ENCODE results near the gene PPP1R16B. TPM values are rescaled to one million over a fixed set of nuclear protein-coding genes. Genes with fewer than 3 reads are reported as not detected.

The PPP1R16B gene
- total RNA-seq, 5 donors from 2014 or later (not counting 1 experiment from before 2014, with no cell fraction given): 32.0 to 58.5 (median 50.2) TPM

DNA sequence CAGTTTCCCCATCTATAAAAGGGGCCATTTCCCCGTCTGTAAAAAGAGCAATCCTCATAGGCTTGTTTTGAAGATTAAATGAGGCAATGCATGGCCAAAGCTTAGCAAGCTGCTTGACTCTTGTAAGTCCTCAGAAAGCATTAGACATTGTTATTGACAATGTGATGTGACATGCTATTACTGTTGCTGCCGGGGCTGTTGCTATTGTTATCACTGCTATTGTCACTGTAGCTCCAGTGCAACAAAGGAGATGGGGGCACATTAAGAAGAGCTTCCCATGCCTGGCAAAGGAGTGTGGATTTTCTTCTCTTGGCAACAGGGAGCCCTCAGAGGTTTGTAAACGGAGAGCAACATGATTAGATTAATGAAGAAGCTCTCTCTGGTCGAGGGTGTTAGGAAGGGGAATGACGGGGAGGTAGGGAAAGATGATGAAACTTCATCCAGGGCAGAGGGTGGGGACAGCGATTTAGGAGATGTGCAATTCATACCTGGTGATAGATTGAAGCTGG, 87.6 kb downstream of the PPP1R16B start:
- ATAC-seq (replicated peaks in 1 of 4) (peak in 3 of 4 experiments; percentile 21 to 35 (median 28)), DNase-seq (peak in 2 of 35 experiments; percentile 15 to 41)
- no peaks in the 10 kb centered on the region for H3K27me3 Mint-ChIP-seq
- no peaks in the 10 kb centered on the region for H3K27me3 ChIP-seq (replicated peaks in 1 of 2; ENCODE audit: control insufficient read depth in 2 of 2, extremely low read depth in 1 of 2, insufficient read depth in 2 of 2, low read length in 1 of 2)
- no peaks in the 10 kb centered on the region for H3K9me3 ChIP-seq
- H3K27ac Mint-ChIP-seq: peak overlapping the region; percentile 96
- peaks cover 4 to 35% of the 10 kb centered on the region in 2 experiments for H3K4me1 ChIP-seq (ENCODE audit: control insufficient read depth in 1 of 2, extremely low read depth in 1 of 2, insufficient read depth in 2 of 2, low read length in 2 of 2)
- no peaks in the 10 kb centered on the region for H3K9me3 Mint-ChIP-seq
- H3K27ac ChIP-seq (ENCODE audit: low read length): peak overlapping the region; percentile 84
- H3K4me3 Mint-ChIP-seq: peak overlapping the region; percentile 10 to 61 (median 43)
- ChIA-PET CTCF (interaction anchor here (0.6 to 2.5 kb wide), 27 partner anchors 8 to 250 kb away, joined by 3 to 20 read pairs (median 4); partner anchors contain the start of gene PPP1R16B (in 1 of the 2)), POLR2A (interaction anchor here (0.5 to 0.8 kb wide), 6 partner anchors 37 to 86 kb away, joined by 3 to 10 read pairs (median 3); no protein-coding TSS in a partner anchor)
- H3K36me3 Mint-ChIP-seq: peaks cover 30% of the 10 kb centered on the region
- peaks cover 26 to 42% (median 34%) of the 10 kb centered on the region in 3 donors for H3K4me1 Mint-ChIP-seq
- 41% methylated on average over 5 of the region's 6 CpGs for WGBS (ENCODE audit: insufficient coverage)
- no peak overlapping the region for H3K4me3 ChIP-seq (ENCODE audit: control insufficient read depth in 1 of 2, extremely low read depth in 1 of 2, low read length in 1 of 2)
- H3K36me3 ChIP-seq (ENCODE audit: control insufficient read depth in 2 of 2, extremely low read depth in 1 of 2, insufficient read depth in 1 of 2, low read length in 1 of 2): peaks cover 13 to 39% of the 10 kb centered on the region in 2 donors

DNA sequence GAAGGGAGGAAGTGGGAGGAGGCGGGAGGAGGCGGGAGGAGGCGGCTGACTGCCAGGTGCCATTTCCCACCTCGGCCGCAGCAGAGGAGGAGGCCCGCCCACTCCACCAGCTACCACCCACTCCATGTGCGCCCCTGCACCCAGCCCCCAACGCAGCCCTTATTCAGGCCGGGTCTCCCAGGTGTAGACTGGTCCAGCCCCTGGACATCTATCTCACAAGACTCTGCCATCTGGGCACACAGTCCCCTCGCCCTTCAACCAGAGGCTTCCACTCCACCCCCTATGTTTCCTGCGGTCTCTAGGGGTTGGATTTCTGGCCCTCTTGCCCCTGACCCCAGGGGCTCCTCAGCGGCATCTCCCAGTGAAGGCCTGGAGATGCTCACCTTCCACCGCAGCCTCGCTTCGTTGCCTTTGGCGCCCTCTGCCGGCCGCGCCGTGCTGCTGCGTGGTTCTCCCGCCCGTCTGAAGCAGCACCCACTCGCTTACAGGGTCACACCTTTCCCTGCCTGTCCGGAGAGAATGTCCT, 88.1 kb downstream of the PPP1R16B start:
- POLR2A ChIA-PET: interaction anchor here (0.6 kb wide), 3 partner anchors 38 to 86 kb away, joined by 3 read pairs; no protein-coding TSS in a partner anchor
- no peaks in the 10 kb centered on the region for H3K27me3 ChIP-seq (replicated peaks in 1 of 2; ENCODE audit: control insufficient read depth in 2 of 2, extremely low read depth in 1 of 2, insufficient read depth in 2 of 2, low read length in 1 of 2)
- 2% methylated on average over 22 of the region's 25 CpGs for WGBS (ENCODE audit: insufficient coverage)
- Mint-ChIP-seq H3K4me3 (peak overlapping the region; percentile 10 to 61 (median 50)), H3K4me1 (peaks cover 26 to 42% (median 34%) of the 10 kb centered on the region in 3 donors), H3K9me3 (no peaks in the 10 kb centered on the region), H3K27ac (peak overlapping the region; percentile 96), H3K36me3 (peaks cover 32% of the 10 kb centered on the region), H3K27me3 (no peaks in the 10 kb centered on the region)
- peak overlapping the region; percentile 84 for H3K27ac ChIP-seq (ENCODE audit: low read length)
- DNase-seq: peak; percentile 54 to 90 (median 76)
- peaks cover 4 to 30% of the 10 kb centered on the region in 2 experiments for H3K4me1 ChIP-seq (ENCODE audit: control insufficient read depth in 1 of 2, extremely low read depth in 1 of 2, insufficient read depth in 2 of 2, low read length in 2 of 2)
- ATAC-seq (replicated peaks in 1 of 4): peak; percentile 83 to 89 (median 86)
- peak overlapping the region in 1 of 2 donors; percentile 20 for H3K4me3 ChIP-seq (ENCODE audit: control insufficient read depth in 1 of 2, extremely low read depth in 1 of 2, low read length in 1 of 2)
- no peaks in the 10 kb centered on the region for H3K9me3 ChIP-seq
- CTCF ChIA-PET: interaction anchor here (0.6 to 2.5 kb wide), 24 partner anchors 8 to 250 kb away, joined by 3 to 20 read pairs (median 4); partner anchors contain the start of gene PPP1R16B (in 1 of the 2)
- H3K36me3 ChIP-seq (ENCODE audit: control insufficient read depth in 2 of 2, extremely low read depth in 1 of 2, insufficient read depth in 1 of 2, low read length in 1 of 2): peaks cover 13 to 40% of the 10 kb centered on the region in 2 donors

DNA sequence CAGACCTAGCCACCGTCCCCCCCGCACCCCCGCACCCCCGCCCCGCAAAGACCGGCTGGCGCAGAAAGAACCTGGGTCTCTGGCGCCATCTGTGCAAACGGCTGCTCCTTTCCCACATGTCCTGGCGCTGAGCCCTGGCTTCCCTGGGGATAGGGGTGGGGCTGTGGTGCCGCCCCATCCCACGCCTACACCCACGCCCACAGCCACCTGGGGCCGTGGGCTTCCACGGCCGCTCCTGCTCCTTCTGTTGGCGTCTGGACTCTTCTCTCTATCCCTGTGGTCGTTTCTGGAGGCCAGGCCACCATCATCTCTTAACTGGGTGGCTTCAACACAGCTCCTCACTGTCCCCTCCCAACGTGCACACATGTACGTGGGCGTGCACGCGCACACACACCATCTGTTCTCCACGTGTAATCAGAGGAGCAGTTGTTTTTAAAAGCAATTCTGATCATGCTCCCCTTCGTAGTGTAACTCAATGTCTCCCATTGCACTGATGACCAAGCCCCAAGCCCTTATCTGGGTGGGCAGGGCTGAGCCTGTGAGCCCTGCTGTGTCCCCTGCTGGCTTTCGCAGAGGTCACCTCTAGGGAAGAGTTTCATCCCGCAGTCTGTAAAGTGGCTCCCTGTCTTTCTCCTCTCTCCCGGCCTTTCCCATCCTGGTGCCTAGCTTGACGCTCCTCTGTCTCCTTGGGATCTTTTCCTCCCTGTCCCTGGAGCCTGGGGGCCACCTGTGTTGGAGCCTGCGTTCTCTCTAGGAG, 88.8 kb downstream of the PPP1R16B start:
- Mint-ChIP-seq H3K9me3 (no peaks in the 10 kb centered on the region), H3K4me1 (peaks cover 26 to 42% (median 34%) of the 10 kb centered on the region in 3 donors), H3K27ac (peak overlapping the region; percentile 78 to 96), H3K36me3 (peaks cover 32% of the 10 kb centered on the region), H3K27me3 (no peaks in the 10 kb centered on the region), H3K4me3 (peak overlapping the region in 1 of 3 donors; percentile 61)
- WGBS (ENCODE audit: insufficient coverage): 54% methylated on average over 9 of the region's 30 CpGs
- peaks cover 13 to 45% of the 10 kb centered on the region in 2 donors for H3K36me3 ChIP-seq (ENCODE audit: control insufficient read depth in 2 of 2, extremely low read depth in 1 of 2, insufficient read depth in 1 of 2, low read length in 1 of 2)
- H3K27ac ChIP-seq (ENCODE audit: low read length): peak overlapping the region; percentile 84
- ATAC-seq (replicated peaks in 1 of 4): peak in 1 of 4 experiments; percentile 31
- no peak for DNase-seq
- H3K9me3 ChIP-seq: no peaks in the 10 kb centered on the region
- CTCF ChIA-PET: interaction anchor here (0.7 to 1.7 kb wide), 4 partner anchors 52 to 235 kb away, joined by 3 to 4 read pairs (median 3); no protein-coding TSS in a partner anchor
- peaks cover 4 to 33% of the 10 kb centered on the region in 2 experiments for H3K4me1 ChIP-seq (ENCODE audit: control insufficient read depth in 1 of 2, extremely low read depth in 1 of 2, insufficient read depth in 2 of 2, low read length in 2 of 2)
- POLR2A ChIA-PET: no interaction called here
- H3K4me3 ChIP-seq (ENCODE audit: control insufficient read depth in 1 of 2, extremely low read depth in 1 of 2, low read length in 1 of 2): no peak overlapping the region
- no peaks in the 10 kb centered on the region for H3K27me3 ChIP-seq (replicated peaks in 1 of 2; ENCODE audit: control insufficient read depth in 2 of 2, extremely low read depth in 1 of 2, insufficient read depth in 2 of 2, low read length in 1 of 2)

DNA sequence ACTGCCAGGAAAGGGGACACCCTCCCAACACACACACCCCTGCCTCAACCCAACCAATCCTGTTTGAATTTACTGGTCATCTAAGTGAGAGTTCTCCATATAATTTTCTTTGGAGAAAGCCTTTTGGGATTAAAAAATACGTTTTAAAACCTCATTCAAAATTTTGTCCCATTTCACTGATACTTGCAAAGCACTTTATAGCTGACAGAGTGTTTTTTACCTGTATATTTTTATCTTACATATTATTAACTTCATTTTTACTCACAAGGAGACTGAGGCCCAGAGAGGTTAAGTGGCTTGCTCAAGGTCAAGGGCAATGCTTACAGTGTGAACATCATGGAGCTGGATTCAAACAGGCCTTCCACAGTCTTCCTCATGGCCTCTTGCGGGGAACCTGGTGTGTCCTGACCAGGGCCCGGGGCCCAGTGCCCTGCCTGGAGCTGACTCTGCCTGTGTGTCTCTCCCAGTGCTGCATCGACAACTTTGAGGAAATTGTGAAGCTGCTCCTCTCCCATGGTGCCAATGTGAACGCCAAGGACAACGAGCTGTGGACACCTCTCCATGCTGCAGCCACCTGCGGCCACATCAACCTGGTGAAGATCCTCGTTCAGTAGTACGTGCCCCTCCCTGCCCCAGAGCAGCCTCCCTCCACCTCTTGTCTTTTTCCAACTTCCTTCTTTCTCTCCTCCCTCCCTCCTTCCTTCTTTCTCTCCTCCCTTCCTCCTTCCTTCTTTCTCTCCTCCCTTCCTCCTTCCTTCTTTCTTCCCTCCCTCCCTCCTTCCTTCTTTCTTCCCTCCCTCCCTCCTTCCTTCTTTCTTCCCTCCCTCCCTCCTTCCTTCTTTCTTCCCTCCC, 89.8 kb downstream of the PPP1R16B start:
- no peak overlapping the region for H3K4me3 Mint-ChIP-seq
- no peaks in the 10 kb centered on the region for H3K27me3 Mint-ChIP-seq

DNA sequence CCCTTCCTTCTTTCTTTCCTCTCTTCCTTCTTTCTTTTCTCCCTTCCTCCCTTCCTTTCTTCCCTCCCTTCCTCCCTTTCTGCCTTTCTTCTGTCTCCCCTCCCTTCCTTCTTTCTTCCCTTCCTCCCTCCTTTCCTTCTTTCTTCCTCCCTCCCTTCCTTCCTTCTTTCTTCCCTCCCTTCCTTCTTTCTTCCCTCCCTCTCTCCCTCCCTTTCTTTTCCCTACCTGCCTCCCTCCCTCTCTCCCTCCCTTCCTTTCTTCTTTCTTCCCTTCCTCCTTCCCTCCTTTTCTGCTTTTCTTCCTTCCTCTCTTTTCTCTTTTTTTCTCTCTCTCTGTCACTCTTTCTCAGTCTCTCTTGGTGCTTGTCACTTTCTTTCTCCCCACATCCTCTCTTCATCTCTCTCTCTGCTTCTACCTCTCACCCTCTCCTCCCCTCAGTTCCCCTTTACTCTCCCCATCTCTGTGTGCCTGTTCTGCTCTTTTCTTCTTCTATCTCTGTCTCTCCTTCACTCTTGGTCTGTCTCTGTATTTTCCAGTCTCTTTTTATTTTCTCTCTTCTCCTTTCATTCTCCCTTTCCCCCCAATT, 90.6 kb downstream of the PPP1R16B start:
- Histone ChIP-seq H3K9me3 (no peaks in the 10 kb centered on the region), H3K4me3 (ENCODE audit: control insufficient read depth in 1 of 2, extremely low read depth in 1 of 2, low read length in 1 of 2) (no peak overlapping the region), H3K36me3 (ENCODE audit: control insufficient read depth in 2 of 2, extremely low read depth in 1 of 2, insufficient read depth in 1 of 2, low read length in 1 of 2) (peaks cover 2 to 48% of the 10 kb centered on the region in 2 donors), H3K27me3 (replicated peaks in 1 of 2; ENCODE audit: control insufficient read depth in 2 of 2, extremely low read depth in 1 of 2, insufficient read depth in 2 of 2, low read length in 1 of 2) (no peaks in the 10 kb centered on the region), H3K27ac (ENCODE audit: low read length) (no peak overlapping the region), H3K4me1 (ENCODE audit: control insufficient read depth in 1 of 2, extremely low read depth in 1 of 2, insufficient read depth in 2 of 2, low read length in 2 of 2) (peaks cover 4 to 27% of the 10 kb centered on the region in 2 experiments)
- no peaks in the 10 kb centered on the region for H3K9me3 Mint-ChIP-seq
- H3K27me3 Mint-ChIP-seq: no peaks in the 10 kb centered on the region
- H3K27ac Mint-ChIP-seq: peak overlapping the region in 1 of 2 donors; percentile 34
- no peak for ATAC-seq (replicated peaks in 1 of 4)
- H3K4me1 Mint-ChIP-seq: peaks cover 26 to 35% (median 28%) of the 10 kb centered on the region in 3 donors
- no peak for DNase-seq
- H3K4me3 Mint-ChIP-seq: no peak overlapping the region
- POLR2A ChIA-PET: no interaction called here
- CTCF ChIA-PET: interaction anchor here (0.6 to 1.7 kb wide), 2 partner anchors 54 to 535 kb away, joined by 3 to 4 read pairs; no protein-coding TSS in a partner anchor
- H3K36me3 Mint-ChIP-seq: peaks cover 35% of the 10 kb centered on the region

More for the DNA sequence above, 89.8 kb downstream of the PPP1R16B start:
- no peaks in the 10 kb centered on the region for H3K9me3 ChIP-seq
- H3K27ac Mint-ChIP-seq: no peak overlapping the region
- ChIA-PET POLR2A (no interaction called here), CTCF (interaction anchor here (0.6 to 1.7 kb wide), 3 partner anchors 53 to 534 kb away, joined by 3 to 4 read pairs (median 3); no protein-coding TSS in a partner anchor)
- 91% methylated on average over 8 of the region's 9 CpGs for WGBS (ENCODE audit: insufficient coverage)
- peaks cover 26 to 38% (median 30%) of the 10 kb centered on the region in 3 donors for H3K4me1 Mint-ChIP-seq
- no peak for DNase-seq
- H3K27ac ChIP-seq (ENCODE audit: low read length): no peak overlapping the region
- peaks cover 4 to 30% of the 10 kb centered on the region in 2 experiments for H3K4me1 ChIP-seq (ENCODE audit: control insufficient read depth in 1 of 2, extremely low read depth in 1 of 2, insufficient read depth in 2 of 2, low read length in 2 of 2)
- no peaks in the 10 kb centered on the region for H3K27me3 ChIP-seq (replicated peaks in 1 of 2; ENCODE audit: control insufficient read depth in 2 of 2, extremely low read depth in 1 of 2, insufficient read depth in 2 of 2, low read length in 1 of 2)
- no peak overlapping the region for H3K4me3 ChIP-seq (ENCODE audit: control insufficient read depth in 1 of 2, extremely low read depth in 1 of 2, low read length in 1 of 2)
- H3K9me3 Mint-ChIP-seq: no peaks in the 10 kb centered on the region
- H3K36me3 ChIP-seq (ENCODE audit: control insufficient read depth in 2 of 2, extremely low read depth in 1 of 2, insufficient read depth in 1 of 2, low read length in 1 of 2): peaks cover 7 to 42% of the 10 kb centered on the region in 2 donors
- peaks cover 31% of the 10 kb centered on the region for H3K36me3 Mint-ChIP-seq
- ATAC-seq (replicated peaks in 1 of 4): no peak

Data from T-cell (primary cell).